AG10803 (cell line): Measurements from ENCODE around the gene ZNF701.
"Not testable (repeated sequence)": the region's sequence is repeated elsewhere in the genome, so short reads cannot be mapped to it uniquely, and the experiment has no call there.

Experiments
- DNase-seq: peaks from one replicate; pipeline ENCODE4 v3.0.0; 2010; ENCODE audit warnings: low read depth
- H3K4me3 ChIP-seq: 2 replicates; pipeline ENCODE4 v1.5.1; 2011; ENCODE audit warnings: mild to moderate bottlenecking, low read length, control low read depth
- CTCF ChIP-seq: conservative IDR thresholded peaks from 2 replicates; pipeline ENCODE4 v1.5.1; 2011; ENCODE audit warnings: mild to moderate bottlenecking, low read length, control low read depth, inconsistent platforms

Gene ZNF701

GRCh38 chr19:52554216-52554971 is 15.7 kb upstream of the ZNF701 start:
- no peak overlapping the region for H3K4me3 ChIP-seq
- DNase-seq: no peak
- no peak for TF ChIP-seq CTCF

GRCh38 chr19:52557231-52557995 is 12.7 kb upstream of the ZNF701 start:
- DNase-seq: no peak
- no peak for TF ChIP-seq CTCF
- no peak overlapping the region for H3K4me3 ChIP-seq

- DNase-seq, H3K4me3 ChIP-seq: not testable (repeated sequence)
Measured at GRCh38 chr19:52558732-52559445, 11.2 kb upstream of the ZNF701 start.

- DNase-seq: not testable (repeated sequence)
Measured at GRCh38 chr19:52561611-52562010, 8.5 kb upstream of the ZNF701 start.

GRCh38 chr19:52566121-52566520 is 4.0 kb upstream of the ZNF701 start:
- DNase-seq: no peak
- no peak overlapping the region for H3K4me3 ChIP-seq
- no peak for TF ChIP-seq CTCF

More at GRCh38 chr19:52561611-52562010, 8.5 kb upstream of the ZNF701 start:
- not testable (repeated sequence) for H3K4me3 ChIP-seq

- no peak overlapping the region for H3K4me3 ChIP-seq
- TF ChIP-seq CTCF: no peak
- peak; percentile 10 for DNase-seq
Measured at GRCh38 chr19:52566588-52566987, 3.5 kb upstream of the ZNF701 start.

- DNase-seq: no peak
- H3K4me3 ChIP-seq: no peak overlapping the region
- no peak for TF ChIP-seq CTCF
Measured at GRCh38 chr19:52567921-52568320, 2.2 kb upstream of the ZNF701 start.

- H3K4me3 ChIP-seq: peak overlapping the region; percentile 97
- DNase-seq: peak; percentile 18
Measured at GRCh38 chr19:52569638-52569999, 468 bp upstream of the ZNF701 start.
